Keratinocyte (primary cell): ENCODE results near the gene CRYGD. TPM values are rescaled to one million over a fixed set of nuclear protein-coding genes. Genes with fewer than 3 reads are reported as not detected.
"Not testable (repeated sequence)": the region's sequence is repeated elsewhere in the genome, so short reads cannot be mapped to it uniquely, and the experiment has no call there.

Source experiments
- DNase-seq: peaks from one replicate; pipeline ENCODE4 v3.0.0-alpha.2; 2011; ENCODE audit warnings: low read depth, missing footprints, low spot score
- FAIRE-seq: peaks from 2 replicates; lab custom pipeline; 2011; peaks lifted over from hg19 to GRCh38; lab: Jason Lieb, UNC
- H2AFZ ChIP-seq: 2 replicates; pipeline ENCODE4 v1.6.0; 2012; ENCODE audit warnings: low read length, control low read depth, inconsistent platforms; ENCODE audit not compliant: control insufficient read depth
- H3K27ac ChIP-seq: 2 replicates; pipeline ENCODE4 v1.5.1; 2011; ENCODE audit warnings: low read length; ENCODE audit not compliant: control insufficient read depth, insufficient read depth
- H3K27me3 ChIP-seq: 3 replicates; pipeline ENCODE4 v1.6.0; 2011; ENCODE audit warnings: low read length; ENCODE audit not compliant: control insufficient read depth, insufficient read depth; ENCODE audit errors: extremely low read depth
- H3K36me3 ChIP-seq, 2 experiments: 2 replicates in 1 of 2; 3 replicates in 1 of 2; pipeline ENCODE4 v1.5.1; 2011; ENCODE audit warnings: low read length in 2 of 2, mild to moderate bottlenecking in 1 of 2; ENCODE audit not compliant: control insufficient read depth in 2 of 2, insufficient read depth in 2 of 2; ENCODE audit errors: extremely low read depth in 1 of 2
- H3K4me1 ChIP-seq: 3 replicates; pipeline ENCODE4 v1.5.1; 2011; ENCODE audit warnings: low read length; ENCODE audit not compliant: control insufficient read depth, insufficient read depth; ENCODE audit errors: extremely low read depth
- H3K4me2 ChIP-seq: 3 replicates; pipeline ENCODE4 v1.6.0; 2011; ENCODE audit warnings: low read depth, low read length; ENCODE audit not compliant: control insufficient read depth, insufficient read depth; ENCODE audit errors: extremely low read depth
- H3K4me3 ChIP-seq, 3 experiments: fragments of 200-600 bp in 1 of 3; sonication (generic) in 1 of 3; 2 replicates in 2 of 3; 3 replicates in 1 of 3; pipeline ENCODE4 v1.5.1; 2011 to 2016; ENCODE audit warnings: low read length in 3 of 3, mild to moderate bottlenecking in 3 of 3, control low read depth in 2 of 3, inconsistent platforms in 1 of 3, low read depth in 1 of 3, mixed read lengths in 1 of 3, mixed run types in 1 of 3, moderate library complexity in 1 of 3; ENCODE audit not compliant: control insufficient read depth in 2 of 3, insufficient read depth in 2 of 3; ENCODE audit errors: extremely low read depth in 1 of 3
- H3K79me2 ChIP-seq: 2 replicates; pipeline ENCODE4 v1.6.0; 2012; ENCODE audit warnings: low read length; ENCODE audit not compliant: control insufficient read depth, insufficient read depth
- H3K9ac ChIP-seq: 3 replicates; pipeline ENCODE4 v1.6.0; 2011; ENCODE audit warnings: low read length; ENCODE audit not compliant: control insufficient read depth, insufficient read depth; ENCODE audit errors: extremely low read depth
- H3K9me1 ChIP-seq: 3 replicates; pipeline ENCODE4 v1.6.0; 2011; ENCODE audit warnings: low read length; ENCODE audit not compliant: control insufficient read depth, insufficient read depth; ENCODE audit errors: extremely low read depth
- H3K9me3 ChIP-seq: 2 replicates; pipeline ENCODE4 v1.5.1; 2012; ENCODE audit warnings: low read depth, low read length; ENCODE audit not compliant: control insufficient read depth
- H4K20me1 ChIP-seq: 3 replicates; pipeline ENCODE4 v1.6.0; 2011; ENCODE audit warnings: low read length; ENCODE audit not compliant: control insufficient read depth, insufficient read depth; ENCODE audit errors: extremely low read depth
- EZH2 ChIP-seq: IDR thresholded peaks from one replicate; pipeline ENCODE4 v1.6.1; 2012; ENCODE audit warnings: inconsistent platforms, mild to moderate bottlenecking, low read length, moderate library complexity
- dilution Hi-C: fragments of 300-500 bp; cut with MboI; formaldehyde crosslinking; loops from one replicate; pipeline ENCODE4 v1.7.0; 2020; ENCODE audit warnings: low sequenced_read_pairs; ENCODE audit not compliant: extremely low pct_ligation_motif_present
- polyA plus RNA-seq, 5 experiments: library from polyadenylated mRNA; depleted of rRNA in 3 of 5; stranded (reverse) in 3 of 5; stranded (forward) in 1 of 5; unstranded in 1 of 5; fragments of >200 nt; gene quantifications; 1 replicate in 1 of 5; 2 replicates in 3 of 5; 3 replicates in 1 of 5; pipeline versions ENCODE4 v1.2.1 to v1.2.3, GENCODE V29; 2011 to 2012; ENCODE audit warnings: missing spikeins in 2 of 5, low read depth in 1 of 5, low replicate concordance in 1 of 5
- TF ChIP-seq, protein P1 (sequence below), 3 experiments: IDR thresholded peaks in 1 of 3; conservative IDR thresholded peaks in 1 of 3; optimal IDR thresholded peaks in 1 of 3; 2 replicates in 2 of 3; 3 replicates in 1 of 3; pipeline versions ENCODE3 to v1.5.1; 2011; ENCODE audit warnings: low read length in 3 of 3, mild to moderate bottlenecking in 3 of 3, moderate library complexity in 2 of 3, control low read depth in 1 of 3, inconsistent platforms in 1 of 3; ENCODE audit not compliant: insufficient read depth in 2 of 3; ENCODE audit errors: extremely low read depth in 1 of 3

The CRYGD gene
- polyA plus RNA-seq, 1 donor (not counting 4 experiments of a cell fraction or from before 2014, with no cell fraction given): not detected

DNA sequence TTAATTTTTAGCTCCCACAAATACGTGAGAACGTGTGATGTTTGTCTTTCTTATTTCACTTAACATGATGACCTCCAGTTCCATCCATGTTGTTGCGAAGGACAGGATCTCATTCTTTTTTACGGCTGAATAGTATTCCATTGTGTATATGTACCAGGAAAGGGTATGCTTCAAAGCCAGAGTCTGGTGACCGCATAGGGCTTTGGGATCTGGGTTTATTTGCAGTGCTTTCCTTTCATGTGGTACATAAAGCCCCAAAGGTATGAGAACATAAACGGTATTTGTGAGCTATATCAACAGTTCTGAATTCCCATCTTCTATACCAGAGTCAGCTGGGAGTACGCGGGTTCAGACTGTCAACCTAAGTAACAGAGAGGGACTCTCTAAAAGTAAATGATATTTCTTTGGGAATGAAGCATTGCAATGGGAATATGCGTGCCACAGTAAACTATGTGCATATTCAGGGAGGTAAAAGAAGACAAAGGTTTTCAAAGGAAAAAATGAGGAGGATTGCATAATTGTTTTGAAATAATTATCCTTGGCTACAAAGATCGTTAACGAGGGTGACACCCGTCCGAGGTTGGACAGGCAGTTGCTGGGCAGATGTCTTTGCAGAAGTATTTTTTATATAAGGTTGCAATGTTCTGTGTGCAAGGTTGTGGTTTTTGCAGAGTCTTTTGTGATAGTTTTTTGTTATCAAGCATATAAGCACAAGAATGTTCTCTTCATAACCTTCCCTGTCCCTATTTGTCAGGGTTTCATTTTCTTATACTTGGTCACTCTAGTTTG is 24.4 kb downstream of the CRYGD start:
- H3K4me2 ChIP-seq: no peak overlapping the region
- dilution Hi-C loops: no loop called here
- H3K4me1 ChIP-seq: no peaks in the 10 kb centered on the region
- no peaks in the 10 kb centered on the region for H3K9me3 ChIP-seq
- no peaks in the 10 kb centered on the region for H3K9me1 ChIP-seq
- no peaks in the 10 kb centered on the region for H4K20me1 ChIP-seq
- no peak overlapping the region for H3K9ac ChIP-seq
- H3K27me3 ChIP-seq: no peaks in the 10 kb centered on the region
- no peak overlapping the region for H3K27ac ChIP-seq
- FAIRE-seq: no peak
- TF ChIP-seq, protein P1, sequence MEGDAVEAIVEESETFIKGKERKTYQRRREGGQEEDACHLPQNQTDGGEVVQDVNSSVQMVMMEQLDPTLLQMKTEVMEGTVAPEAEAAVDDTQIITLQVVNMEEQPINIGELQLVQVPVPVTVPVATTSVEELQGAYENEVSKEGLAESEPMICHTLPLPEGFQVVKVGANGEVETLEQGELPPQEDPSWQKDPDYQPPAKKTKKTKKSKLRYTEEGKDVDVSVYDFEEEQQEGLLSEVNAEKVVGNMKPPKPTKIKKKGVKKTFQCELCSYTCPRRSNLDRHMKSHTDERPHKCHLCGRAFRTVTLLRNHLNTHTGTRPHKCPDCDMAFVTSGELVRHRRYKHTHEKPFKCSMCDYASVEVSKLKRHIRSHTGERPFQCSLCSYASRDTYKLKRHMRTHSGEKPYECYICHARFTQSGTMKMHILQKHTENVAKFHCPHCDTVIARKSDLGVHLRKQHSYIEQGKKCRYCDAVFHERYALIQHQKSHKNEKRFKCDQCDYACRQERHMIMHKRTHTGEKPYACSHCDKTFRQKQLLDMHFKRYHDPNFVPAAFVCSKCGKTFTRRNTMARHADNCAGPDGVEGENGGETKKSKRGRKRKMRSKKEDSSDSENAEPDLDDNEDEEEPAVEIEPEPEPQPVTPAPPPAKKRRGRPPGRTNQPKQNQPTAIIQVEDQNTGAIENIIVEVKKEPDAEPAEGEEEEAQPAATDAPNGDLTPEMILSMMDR (optimal IDR thresholded peaks at IDR 0.05 in 1 of 3, IDR thresholded peaks at IDR 0.05 in 1 of 3, conservative IDR thresholded peaks at IDR 0.05 in 1 of 3; ENCODE audit: extremely low read depth in 1 of 3, insufficient read depth in 2 of 3, low read length in 3 of 3): no peak
- no peak for TF ChIP-seq EZH2
- DNase-seq: no peak
- H3K4me3 ChIP-seq: no peak overlapping the region
- no peak overlapping the region for H2AFZ ChIP-seq
- no peaks in the 10 kb centered on the region for H3K79me2 ChIP-seq
- no peaks in the 10 kb centered on the region for H3K36me3 ChIP-seq

- H3K36me3 ChIP-seq, H3K9ac ChIP-seq, FAIRE-seq, H3K4me3 ChIP-seq, H3K27ac ChIP-seq, dilution Hi-C loops, H2AFZ ChIP-seq, H3K79me2 ChIP-seq, H3K9me1 ChIP-seq, DNase-seq, H3K9me3 ChIP-seq, H3K4me1 ChIP-seq, H3K27me3 ChIP-seq, H4K20me1 ChIP-seq, H3K4me2 ChIP-seq: not testable (repeated sequence)
Measured at GRCh38 chr2:208098701-208099100, 25.6 kb downstream of the CRYGD start.
